ENCODE measurements around the gene ADAM22.
A peak's percentile ranks its signal among the peaks of the same experiment; 100 is the strongest.

ADAM22 gene

GRCh38 chr7:88042803-88043202, 108.8 kb downstream of the ADAM22 start:
- no peak for DNase-seq

- DNase-seq: no peak
Measured at GRCh38 chr7:88044069-88044468, 110.0 kb downstream of the ADAM22 start.

- no peak for DNase-seq
Measured at GRCh38 chr7:88046839-88047573, 113.0 kb downstream of the ADAM22 start.

GRCh38 chr7:88057655-88058054, 123.6 kb downstream of the ADAM22 start:
- DNase-seq: no peak

GRCh38 chr7:88062238-88062637, 128.2 kb downstream of the ADAM22 start:
- DNase-seq: no peak

- no peak for DNase-seq
Measured at GRCh38 chr7:88069093-88069492, 135.0 kb downstream of the ADAM22 start.

- no peak for DNase-seq
Measured at GRCh38 chr7:88071994-88072714, 138.1 kb downstream of the ADAM22 start.

GRCh38 chr7:88072715-88073055, 138.6 kb downstream of the ADAM22 start:
- no peak for DNase-seq

GRCh38 chr7:88073626-88074025, 139.6 kb downstream of the ADAM22 start:
- DNase-seq: no peak

GRCh38 chr7:88075216-88075615, 141.2 kb downstream of the ADAM22 start:
- no peak for DNase-seq

- DNase-seq: no peak
Measured at GRCh38 chr7:88083883-88084282, 149.8 kb downstream of the ADAM22 start.

GRCh38 chr7:88089561-88089960, 155.5 kb downstream of the ADAM22 start:
- no peak for DNase-seq

- no peak for DNase-seq
Measured at GRCh38 chr7:88090240-88090639, 156.2 kb downstream of the ADAM22 start.

- no peak for DNase-seq
Measured at GRCh38 chr7:88090671-88091070, 156.6 kb downstream of the ADAM22 start.

- DNase-seq: no peak
Measured at GRCh38 chr7:88091988-88092675, 158.1 kb downstream of the ADAM22 start.

GRCh38 chr7:88092676-88092999, 158.6 kb downstream of the ADAM22 start:
- peak; percentile 26 for DNase-seq

- no peak for DNase-seq
Measured at GRCh38 chr7:88101769-88102168, 167.7 kb downstream of the ADAM22 start.

- no peak for DNase-seq
Measured at GRCh38 chr7:88102675-88103074, 168.6 kb downstream of the ADAM22 start.

- DNase-seq: no peak
Measured at GRCh38 chr7:88104732-88105131, 170.7 kb downstream of the ADAM22 start.

- no peak for DNase-seq
Measured at GRCh38 chr7:88105231-88105630, 171.2 kb downstream of the ADAM22 start.

GRCh38 chr7:88106434-88106833, 172.4 kb downstream of the ADAM22 start:
- no peak for DNase-seq

GRCh38 chr7:88109612-88110011, 175.6 kb downstream of the ADAM22 start:
- peak; percentile 49 for DNase-seq

GRCh38 chr7:88111140-88111743, 177.2 kb downstream of the ADAM22 start:
- DNase-seq: peak; percentile 73

- no peak for DNase-seq
Measured at GRCh38 chr7:88111954-88112471, 178.0 kb downstream of the ADAM22 start.

Data from DMS79 treated with DMSO at 0.1 percent for 48 hours (cell line).